K562 (cell line): ENCODE measurements around the gene EIF3I. TPM values are rescaled to one million over a fixed set of nuclear protein-coding genes. Genes with fewer than 3 reads are reported as not detected.

Source experiments
- ARHGAP35 ChIP-seq: fragments of 450-650 bp; IDR thresholded peaks from 2 replicates; pipeline ENCODE4 v1.6.1; 2018; ENCODE audit not compliant: partially characterized antibody
- FOXA1 ChIP-seq: fragments of 450-650 bp; IDR thresholded peaks from 2 replicates; pipeline ENCODE4 v1.6.1; 2016; ENCODE audit warnings: mild to moderate bottlenecking, borderline replicate concordance
- GTF2A2 ChIP-seq: IDR thresholded peaks from 2 replicates; pipeline ENCODE4 v1.6.1; 2016; ENCODE audit warnings: mild to moderate bottlenecking, missing genetic modification characterization, missing compliant biosample characterization
- GTF2E2 ChIP-seq: fragments of 200-800 bp; sonication (Bioruptor generic); IDR thresholded peaks from 2 replicates; pipeline ENCODE4 v1.6.1; 2016; ENCODE audit warnings: missing genetic modification characterization, missing compliant biosample characterization
- SMAD2 ChIP-seq: fragments of 150-350 bp; IDR thresholded peaks from 2 replicates; pipeline ENCODE4 v1.6.1; 2014; ENCODE audit warnings: low read depth, mild to moderate bottlenecking, low read length
- SMC3 ChIP-seq: conservative IDR thresholded peaks from 2 replicates; pipeline ENCODE4 v1.6.1; 2011; ENCODE audit warnings: low read depth, low read length, improper control_type of control experiment; ENCODE audit not compliant: insufficient read depth
- TAF9B ChIP-seq: fragments of 450-650 bp; IDR thresholded peaks from 2 replicates; pipeline ENCODE4 v1.6.1; 2018; ENCODE audit warnings: mild to moderate bottlenecking; ENCODE audit not compliant: partially characterized antibody
- ZFPM2 ChIP-seq: fragments of 250-450 bp; sonication (Bioruptor Pico); IDR thresholded peaks from 2 replicates; pipeline ENCODE4 v1.5.1; 2022; ENCODE audit warnings: mild to moderate bottlenecking
- ZNF830 ChIP-seq: fragments of 250-450 bp; sonication (Bioruptor Pico); IDR thresholded peaks from 2 replicates; pipeline ENCODE4 v1.5.0; 2021; ENCODE audit warnings: mild to moderate bottlenecking
- polyA plus RNA-seq, 8 experiments: library from polyadenylated mRNA; depleted of rRNA in 4 of 8; stranded (reverse) in 5 of 8; unstranded in 3 of 8; fragments of >200 nt; fragmentation: Nextera tagmentation in 2 of 8; fragmentation: Illumina TruSeq in 1 of 8; extraction: Ambion mirVana in 2 of 8; extraction: Trizol in 1 of 8; gene quantifications; 2 replicates each; pipeline versions ENCODE4 v1.2.1 to v1.2.3, GENCODE V29; 2011 to 2014; ENCODE audit warnings: inconsistent platforms in 1 of 8, missing spikeins in 1 of 8
- total RNA-seq, 7 experiments: library from RNA; depleted of rRNA in 6 of 7; stranded (reverse); fragments of >200 nt in 6 of 7; fragmentation: Illumina TruSeq in 2 of 7; extraction: Trizol in 2 of 7; gene quantifications; 2 replicates each; pipeline versions ENCODE4 v1.2.1 to v1.2.3, GENCODE V29; 2011 to 2021; ENCODE audit warnings: low replicate concordance in 1 of 7
- TF ChIP-seq, protein P1 (sequence below): sonication (generic); formaldehyde crosslinking; IDR thresholded peaks from 2 replicates; pipeline ENCODE4 v1.4.0; 2020; ENCODE audit warnings: mild to moderate bottlenecking, missing genetic modification reagents
- TF ChIP-seq, protein P2 (sequence below), 2 experiments: fragments of 450-650 bp in 1 of 2; IDR thresholded peaks; 2 replicates each; pipeline ENCODE4 v1.6.1; 2011 to 2017; ENCODE audit warnings: low read depth in 2 of 2, antibody characterized with exemption in 1 of 2, borderline replicate concordance in 1 of 2, low read length in 1 of 2, mild to moderate bottlenecking in 1 of 2, mixed read lengths in 1 of 2; ENCODE audit not compliant: control insufficient read depth in 1 of 2
- TF ChIP-seq, protein P3 (sequence below): fragments of 450-650 bp; IDR thresholded peaks from 2 replicates; pipeline ENCODE4 v1.6.1; 2016; ENCODE audit warnings: low read depth

The EIF3I gene
- total and polyA plus RNA-seq, 9 of the 15 experiments (the other 6 are each of a cell fraction or from before 2014, with no cell fraction given): 414 to 1,526 (median 635) TPM

DNA sequence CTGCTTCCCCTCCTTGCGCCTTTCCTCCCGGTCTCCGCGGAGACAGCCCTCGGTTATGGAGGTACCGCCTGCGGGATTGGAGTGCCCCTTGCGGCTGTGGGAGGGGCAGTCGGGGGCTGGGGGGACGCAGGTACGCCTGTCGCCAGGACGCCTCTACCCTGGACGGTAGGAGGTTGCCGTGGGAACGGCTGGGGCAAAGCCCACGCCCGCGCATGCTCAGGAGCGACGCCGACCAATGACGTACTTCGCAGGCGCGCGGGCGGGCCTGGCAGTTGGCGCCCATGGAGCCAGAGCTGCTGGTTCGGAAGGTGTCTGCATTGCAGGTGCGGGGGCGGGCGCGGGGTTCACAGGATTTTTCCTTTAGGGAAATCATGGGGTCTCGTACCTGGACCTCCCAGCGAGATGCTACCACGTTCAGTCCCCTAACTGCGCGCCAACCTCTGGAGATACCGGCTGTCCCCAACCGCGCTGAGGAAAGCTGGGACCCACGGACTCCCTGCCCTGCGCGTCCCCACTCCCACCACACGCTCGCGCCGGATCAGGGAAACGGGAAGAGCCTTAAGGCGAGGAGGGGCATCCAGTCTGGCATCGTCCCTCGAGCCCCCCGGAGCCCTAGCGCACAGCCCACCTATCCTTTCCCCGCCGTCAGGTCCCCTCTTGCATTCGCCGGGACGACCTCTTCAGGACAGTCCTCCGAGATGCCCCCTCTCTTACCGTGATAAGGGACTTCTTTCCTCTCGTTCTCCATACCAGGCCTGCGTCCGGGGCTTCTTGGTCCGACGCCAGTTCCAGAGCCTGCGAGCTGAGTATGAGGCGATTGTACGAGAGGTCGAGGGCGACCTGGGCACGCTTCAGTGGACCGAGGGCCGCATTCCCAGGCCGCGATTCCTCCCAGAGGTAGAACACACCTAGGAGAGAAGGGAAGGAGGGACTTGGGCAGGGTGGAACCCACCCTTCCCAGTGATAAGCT, 16.5 kb upstream of the EIF3I start, which contains the start of gene IQCC (continued):
- TF ChIP-seq ZNF830 (CRISPR knock-in tag) (no peak), GTF2A2 (no peak), ZFPM2 (no peak), FOXA1 (no peak), SMAD2 (no peak), SMC3 (peak; percentile 3; the same call in 1 of the 2 replicates), GTF2E2 (no peak), ARHGAP35 (no peak), TAF9B (no peak)
- TF ChIP-seq, protein P1, sequence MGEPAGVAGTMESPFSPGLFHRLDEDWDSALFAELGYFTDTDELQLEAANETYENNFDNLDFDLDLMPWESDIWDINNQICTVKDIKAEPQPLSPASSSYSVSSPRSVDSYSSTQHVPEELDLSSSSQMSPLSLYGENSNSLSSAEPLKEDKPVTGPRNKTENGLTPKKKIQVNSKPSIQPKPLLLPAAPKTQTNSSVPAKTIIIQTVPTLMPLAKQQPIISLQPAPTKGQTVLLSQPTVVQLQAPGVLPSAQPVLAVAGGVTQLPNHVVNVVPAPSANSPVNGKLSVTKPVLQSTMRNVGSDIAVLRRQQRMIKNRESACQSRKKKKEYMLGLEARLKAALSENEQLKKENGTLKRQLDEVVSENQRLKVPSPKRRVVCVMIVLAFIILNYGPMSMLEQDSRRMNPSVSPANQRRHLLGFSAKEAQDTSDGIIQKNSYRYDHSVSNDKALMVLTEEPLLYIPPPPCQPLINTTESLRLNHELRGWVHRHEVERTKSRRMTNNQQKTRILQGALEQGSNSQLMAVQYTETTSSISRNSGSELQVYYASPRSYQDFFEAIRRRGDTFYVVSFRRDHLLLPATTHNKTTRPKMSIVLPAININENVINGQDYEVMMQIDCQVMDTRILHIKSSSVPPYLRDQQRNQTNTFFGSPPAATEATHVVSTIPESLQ (CRISPR knock-in tag): peak; percentile 79; the same call in 1 of the 2 replicates
- TF ChIP-seq, protein P2, sequence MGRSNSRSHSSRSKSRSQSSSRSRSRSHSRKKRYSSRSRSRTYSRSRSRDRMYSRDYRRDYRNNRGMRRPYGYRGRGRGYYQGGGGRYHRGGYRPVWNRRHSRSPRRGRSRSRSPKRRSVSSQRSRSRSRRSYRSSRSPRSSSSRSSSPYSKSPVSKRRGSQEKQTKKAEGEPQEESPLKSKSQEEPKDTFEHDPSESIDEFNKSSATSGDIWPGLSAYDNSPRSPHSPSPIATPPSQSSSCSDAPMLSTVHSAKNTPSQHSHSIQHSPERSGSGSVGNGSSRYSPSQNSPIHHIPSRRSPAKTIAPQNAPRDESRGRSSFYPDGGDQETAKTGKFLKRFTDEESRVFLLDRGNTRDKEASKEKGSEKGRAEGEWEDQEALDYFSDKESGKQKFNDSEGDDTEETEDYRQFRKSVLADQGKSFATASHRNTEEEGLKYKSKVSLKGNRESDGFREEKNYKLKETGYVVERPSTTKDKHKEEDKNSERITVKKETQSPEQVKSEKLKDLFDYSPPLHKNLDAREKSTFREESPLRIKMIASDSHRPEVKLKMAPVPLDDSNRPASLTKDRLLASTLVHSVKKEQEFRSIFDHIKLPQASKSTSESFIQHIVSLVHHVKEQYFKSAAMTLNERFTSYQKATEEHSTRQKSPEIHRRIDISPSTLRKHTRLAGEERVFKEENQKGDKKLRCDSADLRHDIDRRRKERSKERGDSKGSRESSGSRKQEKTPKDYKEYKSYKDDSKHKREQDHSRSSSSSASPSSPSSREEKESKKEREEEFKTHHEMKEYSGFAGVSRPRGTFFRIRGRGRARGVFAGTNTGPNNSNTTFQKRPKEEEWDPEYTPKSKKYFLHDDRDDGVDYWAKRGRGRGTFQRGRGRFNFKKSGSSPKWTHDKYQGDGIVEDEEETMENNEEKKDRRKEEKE (IDR thresholded peaks at IDR 0.05; ENCODE audit: borderline replicate concordance in 1 of 2, control insufficient read depth in 1 of 2, low read depth in 2 of 2, low read length in 1 of 2): no peak
- TF ChIP-seq, protein P3, sequence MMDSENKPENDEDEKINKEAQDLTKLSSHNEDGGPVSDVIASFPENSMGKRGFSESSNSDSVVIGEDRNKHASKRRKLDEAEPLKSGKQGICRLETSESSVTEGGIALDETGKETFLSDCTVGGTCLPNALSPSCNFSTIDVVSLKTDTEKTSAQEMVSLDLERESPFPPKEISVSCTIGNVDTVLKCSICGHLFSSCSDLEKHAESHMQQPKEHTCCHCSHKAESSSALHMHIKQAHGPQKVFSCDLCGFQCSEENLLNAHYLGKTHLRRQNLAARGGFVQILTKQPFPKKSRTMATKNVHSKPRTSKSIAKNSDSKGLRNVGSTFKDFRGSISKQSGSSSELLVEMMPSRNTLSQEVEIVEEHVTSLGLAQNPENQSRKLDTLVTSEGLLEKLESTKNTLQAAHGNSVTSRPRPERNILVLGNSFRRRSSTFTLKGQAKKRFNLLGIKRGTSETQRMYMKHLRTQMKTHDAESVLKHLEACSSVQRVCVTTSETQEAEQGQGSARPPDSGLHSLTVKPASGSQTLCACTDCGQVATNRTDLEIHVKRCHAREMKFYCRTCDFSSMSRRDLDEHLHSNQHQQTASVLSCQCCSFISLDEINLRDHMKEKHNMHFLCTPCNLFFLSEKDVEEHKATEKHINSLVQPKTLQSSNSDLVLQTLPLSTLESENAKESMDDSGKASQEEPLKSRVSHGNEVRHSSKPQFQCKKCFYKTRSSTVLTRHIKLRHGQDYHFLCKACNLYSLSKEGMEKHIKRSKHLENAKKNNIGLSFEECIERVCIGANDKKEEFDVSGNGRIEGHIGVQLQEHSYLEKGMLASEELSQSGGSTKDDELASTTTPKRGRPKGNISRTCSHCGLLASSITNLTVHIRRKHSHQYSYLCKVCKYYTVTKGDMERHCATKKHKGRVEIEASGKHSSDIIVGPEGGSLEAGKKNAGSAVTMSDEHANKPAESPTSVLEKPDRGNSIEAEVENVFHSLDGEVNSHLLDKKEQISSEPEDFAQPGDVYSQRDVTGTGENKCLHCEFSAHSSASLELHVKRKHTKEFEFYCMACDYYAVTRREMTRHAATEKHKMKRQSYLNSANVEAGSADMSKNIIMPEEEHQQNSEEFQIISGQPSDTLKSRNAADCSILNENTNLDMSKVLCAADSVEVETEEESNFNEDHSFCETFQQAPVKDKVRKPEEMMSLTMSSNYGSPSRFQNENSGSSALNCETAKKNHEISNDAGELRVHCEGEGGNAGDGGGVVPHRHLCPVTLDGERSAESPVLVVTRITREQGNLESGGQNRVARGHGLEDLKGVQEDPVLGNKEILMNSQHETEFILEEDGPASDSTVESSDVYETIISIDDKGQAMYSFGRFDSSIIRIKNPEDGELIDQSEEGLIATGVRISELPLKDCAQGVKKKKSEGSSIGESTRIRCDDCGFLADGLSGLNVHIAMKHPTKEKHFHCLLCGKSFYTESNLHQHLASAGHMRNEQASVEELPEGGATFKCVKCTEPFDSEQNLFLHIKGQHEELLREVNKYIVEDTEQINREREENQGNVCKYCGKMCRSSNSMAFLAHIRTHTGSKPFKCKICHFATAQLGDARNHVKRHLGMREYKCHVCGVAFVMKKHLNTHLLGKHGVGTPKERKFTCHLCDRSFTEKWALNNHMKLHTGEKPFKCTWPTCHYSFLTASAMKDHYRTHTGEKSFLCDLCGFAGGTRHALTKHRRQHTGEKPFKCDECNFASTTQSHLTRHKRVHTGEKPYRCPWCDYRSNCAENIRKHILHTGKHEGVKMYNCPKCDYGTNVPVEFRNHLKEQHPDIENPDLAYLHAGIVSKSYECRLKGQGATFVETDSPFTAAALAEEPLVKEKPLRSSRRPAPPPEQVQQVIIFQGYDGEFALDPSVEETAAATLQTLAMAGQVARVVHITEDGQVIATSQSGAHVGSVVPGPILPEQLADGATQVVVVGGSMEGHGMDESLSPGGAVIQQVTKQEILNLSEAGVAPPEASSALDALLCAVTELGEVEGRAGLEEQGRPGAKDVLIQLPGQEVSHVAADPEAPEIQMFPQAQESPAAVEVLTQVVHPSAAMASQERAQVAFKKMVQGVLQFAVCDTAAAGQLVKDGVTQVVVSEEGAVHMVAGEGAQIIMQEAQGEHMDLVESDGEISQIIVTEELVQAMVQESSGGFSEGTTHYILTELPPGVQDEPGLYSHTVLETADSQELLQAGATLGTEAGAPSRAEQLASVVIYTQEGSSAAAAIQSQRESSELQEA: no peak
